GM23248 (cell line): ENCODE data around the gene UCN. TPM values are rescaled to one million over a fixed set of nuclear protein-coding genes. Genes with fewer than 3 reads are reported as not detected.

ENCODE experiments used
- DNase-seq: peaks from one replicate; pipeline ENCODE4 v3.0.0-alpha.2; 2015
- H2AFZ ChIP-seq: fragments of 200-600 bp; sonication (generic); 2 replicates; pipeline ENCODE4 v1.6.1; 2016; ENCODE audit warnings: antibody characterized with exemption
- H3F3A ChIP-seq: fragments of 200-600 bp; sonication (generic); 2 replicates; pipeline ENCODE4 v1.6.1; 2016; ENCODE audit warnings: mild to moderate bottlenecking, antibody characterized with exemption, mixed run types; ENCODE audit not compliant: insufficient read depth
- H3K27ac ChIP-seq: fragments of 200-600 bp; sonication (generic); 2 replicates; pipeline ENCODE4 v1.5.1; 2016; ENCODE audit warnings: mild to moderate bottlenecking
- H3K27me3 ChIP-seq: fragments of 200-600 bp; sonication (generic); replicated peaks from 2 replicates; pipeline ENCODE4 v1.6.1; 2016; ENCODE audit warnings: mild to moderate bottlenecking; ENCODE audit not compliant: insufficient read depth
- H3K36me3 ChIP-seq: fragments of 200-600 bp; sonication (generic); 2 replicates; pipeline ENCODE4 v1.6.1; 2016; ENCODE audit warnings: low read depth, mild to moderate bottlenecking
- H3K4me1 ChIP-seq: fragments of 200-600 bp; sonication (generic); 2 replicates; pipeline ENCODE4 v1.6.1; 2016; ENCODE audit warnings: mild to moderate bottlenecking; ENCODE audit not compliant: insufficient read depth
- H3K4me2 ChIP-seq: fragments of 200-600 bp; sonication (generic); one replicate; pipeline ENCODE4 v1.6.1; 2016; ENCODE audit warnings: mild to moderate bottlenecking; ENCODE audit not compliant: unreplicated experiment
- H3K4me3 ChIP-seq: fragments of 200-600 bp; sonication (generic); 2 replicates; pipeline ENCODE4 v1.5.1; 2016; ENCODE audit warnings: mild to moderate bottlenecking
- H3K79me2 ChIP-seq: fragments of 200-600 bp; sonication (generic); 2 replicates; pipeline ENCODE4 v1.6.1; 2016; ENCODE audit warnings: mild to moderate bottlenecking; ENCODE audit not compliant: insufficient read depth
- H3K9ac ChIP-seq: fragments of 200-600 bp; sonication (generic); 2 replicates; pipeline ENCODE4 v1.6.1; 2016; ENCODE audit warnings: mild to moderate bottlenecking
- H3K9me2 ChIP-seq: fragments of 200-600 bp; sonication (generic); 2 replicates; pipeline ENCODE4 v1.6.1; 2016; ENCODE audit warnings: mixed run types, mild to moderate bottlenecking, moderate library complexity; ENCODE audit not compliant: insufficient read depth
- H3K9me3 ChIP-seq: fragments of 200-600 bp; sonication (generic); one replicate; pipeline ENCODE4 v1.6.1; 2017; ENCODE audit warnings: low read depth
- H4K20me1 ChIP-seq: fragments of 200-600 bp; sonication (generic); 2 replicates; pipeline ENCODE4 v1.6.0; 2016; ENCODE audit not compliant: insufficient read depth
- EZH2 ChIP-seq: fragments of 200-600 bp; sonication (generic); IDR thresholded peaks from 2 replicates; pipeline ENCODE4 v1.6.1; 2018; ENCODE audit warnings: antibody characterized with exemption, mild to moderate bottlenecking; ENCODE audit not compliant: insufficient read depth, poor library complexity, severe bottlenecking
- EZH2phosphoT487 ChIP-seq: fragments of 200-600 bp; sonication (generic); IDR thresholded peaks from 2 replicates; pipeline ENCODE4 v1.6.1; 2018; ENCODE audit warnings: antibody characterized with exemption, moderate library complexity, mild to moderate bottlenecking, low read depth; ENCODE audit not compliant: insufficient read depth
- WGBS, 2 experiments: methylation state at CpG; one replicate each; pipeline ENCODE4 v1.1.6; 2015 to 2017; ENCODE audit warnings: low lambda C conversion rate in 2 of 2, low coverage in 1 of 2; ENCODE audit errors: missing lambda C conversion rate in 2 of 2; 5-methylcytosine and 5-hydroxymethylcytosine counted together
- in situ Hi-C: fragments of 300-500 bp; cut with MboI; formaldehyde crosslinking; loops from 2 replicates; pipeline ENCODE4 v1.15.0; 2020
- polyA plus RNA-seq: library from polyadenylated mRNA; unstranded; fragments of >200 nt; fragmentation: Nextera tagmentation; extraction: Ambion mirVana; gene quantifications from 2 replicates; pipeline ENCODE4 v1.2.1, GENCODE V29; 2016
- total RNA-seq: library from RNA; depleted of rRNA; stranded (reverse); fragments of >200 nt; shearing (Covaris generic); gene quantifications from 2 replicates; pipeline ENCODE4 v1.2.3, GENCODE V29; 2014

UCN gene
- total and polyA plus RNA-seq, 2 experiments from 2014 or later: 1.6 TPM; not detected in 1

DNA sequence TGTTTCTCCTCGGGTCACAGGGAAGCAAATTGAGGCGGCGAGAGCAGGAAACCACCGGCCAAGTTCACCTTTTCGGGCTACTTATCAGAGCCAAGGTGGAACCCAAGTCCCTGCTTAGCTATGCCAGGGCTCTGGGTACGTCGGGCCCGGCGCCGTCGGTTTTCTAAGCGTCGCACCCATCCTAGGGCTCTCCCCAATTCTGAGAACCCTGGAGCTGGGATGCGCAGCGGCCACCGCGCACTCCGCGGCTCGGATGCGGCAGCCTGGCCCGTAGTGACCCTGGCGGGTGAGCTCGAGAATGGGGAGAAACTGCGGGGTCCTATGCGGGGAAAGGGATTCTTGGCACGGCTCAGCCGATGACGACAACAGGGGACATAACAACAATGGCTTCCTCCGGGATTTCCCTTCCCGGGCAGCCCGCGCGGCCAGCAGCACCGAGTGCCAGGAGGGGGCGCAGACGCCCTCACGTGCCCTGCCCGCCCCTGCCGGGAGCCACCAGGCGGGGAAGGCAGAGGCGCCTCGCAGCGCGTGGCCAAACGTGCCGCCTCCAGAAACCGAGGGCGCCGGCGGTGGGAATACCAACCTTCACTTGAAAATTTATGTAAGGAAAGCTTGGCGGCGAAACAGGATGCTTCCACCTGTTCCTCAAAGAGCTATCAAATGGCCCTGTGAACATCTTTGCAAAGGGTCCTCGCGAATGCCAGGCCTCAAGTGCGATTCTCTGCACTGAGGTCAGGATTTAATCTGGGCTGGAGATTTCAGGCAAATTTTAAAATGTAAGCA lies 43.3 kb downstream of the UCN start:
- H2AFZ ChIP-seq: 0 out of 2 replicates have a peak overlapping the region, but pooled peaks have one; percentile 5
- in situ Hi-C loops: no loop called here

DNA sequence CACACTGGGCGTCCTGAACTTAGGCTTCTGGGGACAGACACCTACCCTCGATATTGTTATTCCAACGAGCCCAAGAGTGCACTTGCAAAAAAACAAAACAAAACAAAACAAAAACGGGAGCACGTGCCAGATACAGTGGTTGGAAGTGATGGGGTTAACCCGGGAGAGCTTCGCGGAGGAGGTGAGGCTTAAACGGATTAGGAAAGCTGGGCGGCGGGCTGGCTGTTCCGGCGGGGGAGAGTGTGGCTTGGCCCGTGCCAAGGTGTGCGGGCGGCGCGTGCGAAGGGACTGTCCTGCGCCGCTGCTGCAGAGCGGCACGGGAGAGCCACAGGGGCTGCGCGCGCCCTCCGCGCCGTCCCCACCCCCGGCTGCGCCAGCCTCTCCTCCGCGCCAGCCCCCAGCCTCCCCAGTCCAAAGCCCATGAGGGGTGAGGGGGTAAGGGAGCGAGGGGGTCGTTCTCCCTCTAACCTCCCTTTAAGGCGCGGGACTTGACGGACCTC lies 43.9 kb downstream of the UCN start:
- no peak overlapping the region for H3K9ac ChIP-seq
- no peaks in the 10 kb centered on the region for H3K36me3 ChIP-seq
- WGBS, 2 experiments: 2 to 4% methylated on average over 30 to 37 of the region's 38 CpGs
- H3K27me3 ChIP-seq: peaks cover 78% of the 10 kb centered on the region
- no peaks in the 10 kb centered on the region for H4K20me1 ChIP-seq
- in situ Hi-C loops: no loop called here
- H3K4me2 ChIP-seq: no peak overlapping the region
- H3K4me1 ChIP-seq: no peaks in the 10 kb centered on the region
- no peak for DNase-seq
- no peaks in the 10 kb centered on the region for H3K79me2 ChIP-seq
- no peak overlapping the region for H3K27ac ChIP-seq
- H2AFZ ChIP-seq: 0 out of 2 replicates have a peak overlapping the region, but pooled peaks have one; percentile 5
- no peaks in the 10 kb centered on the region for H3K9me2 ChIP-seq
- no peak overlapping the region for H3K4me3 ChIP-seq
- no peaks in the 10 kb centered on the region for H3K9me3 ChIP-seq
- TF ChIP-seq EZH2: no peak
- no peak for TF ChIP-seq EZH2phosphoT487
- no peaks in the 10 kb centered on the region for H3F3A ChIP-seq

More for the DNA sequence above, 43.3 kb downstream of the UCN start:
- peaks cover 71% of the 10 kb centered on the region for H3K27me3 ChIP-seq
- 6 to 7% methylated on average over 53 to 55 of the region's 56 CpGs for WGBS, 2 experiments
- no peaks in the 10 kb centered on the region for H3K79me2 ChIP-seq
- no peaks in the 10 kb centered on the region for H4K20me1 ChIP-seq
- H3K9ac ChIP-seq: no peak overlapping the region
- peak; percentile 36 for TF ChIP-seq EZH2
- TF ChIP-seq EZH2phosphoT487: no peak
- peak overlapping the region; percentile 46 for H3K4me3 ChIP-seq
- no peaks in the 10 kb centered on the region for H3K9me2 ChIP-seq
- H3K4me1 ChIP-seq: no peaks in the 10 kb centered on the region
- no peaks in the 10 kb centered on the region for H3K9me3 ChIP-seq
- no peaks in the 10 kb centered on the region for H3K36me3 ChIP-seq
- H3F3A ChIP-seq: no peaks in the 10 kb centered on the region
- H3K27ac ChIP-seq: no peak overlapping the region
- peak overlapping the region; percentile 69 for H3K4me2 ChIP-seq
- DNase-seq: peak; percentile 63

DNA sequence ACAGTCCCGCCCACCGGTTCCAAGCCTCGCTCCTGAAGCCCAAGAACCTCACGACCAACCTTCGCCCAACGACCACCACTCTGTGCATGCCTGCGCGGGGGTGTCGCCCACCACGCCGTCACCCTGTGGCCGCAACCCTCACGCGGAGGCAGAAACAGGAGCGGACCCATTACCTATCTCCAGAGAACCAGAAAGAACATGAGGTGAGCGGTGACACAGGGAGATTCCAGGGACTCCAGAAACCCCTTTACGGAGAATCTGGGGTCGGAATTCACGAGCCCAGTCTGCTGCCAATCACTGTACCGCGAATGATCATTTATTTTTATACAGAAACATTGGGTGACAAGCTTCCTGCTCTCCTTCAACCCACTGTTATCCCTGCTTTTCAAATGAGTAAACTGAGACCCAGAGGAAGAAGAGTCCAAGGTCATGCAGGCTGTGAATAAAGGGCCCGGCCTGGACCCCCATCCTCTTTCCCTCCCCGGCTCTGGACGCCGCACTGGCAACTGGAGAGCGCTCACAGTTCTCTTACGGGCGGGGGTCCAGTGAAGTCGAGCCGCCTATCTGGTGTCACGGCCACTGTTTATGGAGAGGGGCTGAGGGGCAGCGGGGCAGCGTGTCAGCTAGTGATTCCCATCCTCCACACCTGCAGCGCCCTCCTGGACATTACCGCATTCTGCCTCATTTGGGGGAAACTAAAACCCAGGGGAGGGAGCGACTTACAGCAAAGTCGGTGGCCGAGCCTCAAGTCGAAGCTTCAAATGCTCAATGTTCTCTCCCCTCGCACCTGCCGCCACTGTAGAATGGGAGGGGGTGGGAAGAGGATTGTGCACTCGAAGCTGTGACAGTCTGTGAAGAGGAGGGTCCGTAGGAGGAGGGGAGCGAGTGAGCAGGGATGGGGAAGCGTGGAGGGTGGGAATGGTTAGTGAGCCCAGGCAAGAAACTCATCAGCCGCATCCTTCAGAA lies 44.7 kb downstream of the UCN start:
- H3K4me2 ChIP-seq: peak overlapping the region; percentile 39
- H3K27ac ChIP-seq: no peak overlapping the region
- no peaks in the 10 kb centered on the region for H3K79me2 ChIP-seq
- no peak for DNase-seq
- no peaks in the 10 kb centered on the region for H3K9me3 ChIP-seq
- 5 to 6% methylated on average over 46 of the region's 46 CpGs for WGBS, 2 experiments
- no peaks in the 10 kb centered on the region for H3K36me3 ChIP-seq
- no peaks in the 10 kb centered on the region for H4K20me1 ChIP-seq
- H3K27me3 ChIP-seq: peaks cover 78% of the 10 kb centered on the region
- no peaks in the 10 kb centered on the region for H3K9me2 ChIP-seq
- H3F3A ChIP-seq: no peaks in the 10 kb centered on the region
- peak; percentile 72; the same call in 1 of the 2 replicates for TF ChIP-seq EZH2phosphoT487
- TF ChIP-seq EZH2: peak; percentile 30
- H3K4me1 ChIP-seq: no peaks in the 10 kb centered on the region
- H3K9ac ChIP-seq: no peak overlapping the region
- peak overlapping the region; percentile 47; the same call in 1 of the 2 replicates for H2AFZ ChIP-seq
- peak overlapping the region; percentile 31 for H3K4me3 ChIP-seq
- in situ Hi-C loops: no loop called here
